ENCODE results near the gene HDAC4.

DNA sequence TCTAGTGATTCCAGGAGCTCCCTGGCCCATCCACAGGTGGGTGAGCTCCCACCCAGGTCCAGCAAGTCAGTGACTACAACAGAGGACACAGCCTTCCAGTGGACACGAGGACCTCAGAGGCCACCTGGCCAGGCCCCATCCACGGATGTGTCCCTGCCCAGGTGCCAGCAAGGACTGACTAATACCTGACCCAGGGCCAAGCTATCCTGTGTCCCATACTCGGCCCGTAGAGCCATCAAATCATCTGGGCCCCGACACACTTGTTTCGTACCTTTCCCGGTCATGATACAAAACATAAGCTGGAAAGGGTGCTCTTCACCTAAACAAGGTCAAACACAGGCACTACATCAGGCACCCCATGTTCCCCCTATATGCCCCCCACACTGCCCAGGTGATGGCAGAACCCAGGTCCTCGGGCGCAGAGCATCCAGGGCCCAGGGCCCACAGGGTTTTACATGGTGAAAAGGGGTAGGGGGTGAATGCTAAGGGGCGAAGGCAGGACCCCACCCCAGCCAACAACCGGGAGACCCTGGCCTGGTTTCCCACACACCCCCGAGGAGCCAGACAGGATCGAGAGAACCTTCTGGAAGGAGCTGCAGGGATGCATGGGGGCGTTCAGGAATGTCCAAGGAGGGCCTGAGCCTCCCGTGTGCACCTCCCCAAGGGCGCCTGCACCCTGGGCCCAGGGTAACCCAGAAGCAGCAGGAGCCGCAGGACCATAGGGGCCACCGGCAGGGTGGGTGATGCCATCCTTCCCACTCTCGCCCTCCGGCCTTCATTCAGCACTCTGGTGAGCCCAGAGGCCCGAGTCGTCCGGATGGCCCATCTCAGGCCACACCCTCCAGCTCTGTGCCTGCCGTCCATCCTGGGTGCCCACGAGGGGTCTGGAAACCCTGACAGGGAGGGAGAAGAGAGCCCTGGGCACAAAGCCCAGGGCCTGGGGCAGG is 94.3 kb downstream of the HDAC4 start:
- TF ChIP-seq GATA3 (IDR thresholded peaks at IDR 0.05; ENCODE audit: low read depth, low read length) (no peak), GATA2 (IDR thresholded peaks at IDR 0.05; ENCODE audit: low read depth, low read length) (no peak)

Data from SH-SY5Y (cell line).